ENCODE measurements around the gene SPRTN. TPM values are rescaled to one million over a fixed set of nuclear protein-coding genes. Genes with fewer than 3 reads are reported as not detected.
"Not testable (repeated sequence)": the region's sequence is repeated elsewhere in the genome, so short reads cannot be mapped to it uniquely, and the experiment has no call there.

Gene SPRTN
- total RNA-seq, 2 experiments from 2014 or later, result 7.4 to 11.0 TPM

- no peak for DNase-seq
- H3K4me1 Mint-ChIP-seq (ENCODE audit: low read depth), result peaks cover 34% of the 10 kb centered on the region
- no peak overlapping the region for H3K4me3 Mint-ChIP-seq
- peaks cover 23% of the 10 kb centered on the region for H3K36me3 Mint-ChIP-seq
- H3K9me3 Mint-ChIP-seq, result peaks cover 2% of the 10 kb centered on the region
- H3K27me3 Mint-ChIP-seq, result peaks cover 3% of the 10 kb centered on the region
- CTCF ChIA-PET, result interaction anchor here (0.7 to 0.9 kb wide), 2 partner anchors 17 to 250 kb away, joined by 3 read pairs; no protein-coding TSS in a partner anchor
- intact Hi-C loops (cut with micrococcal nuclease), result no loop called here
- H3K27ac Mint-ChIP-seq, result no peak overlapping the region
- POLR2A ChIA-PET, result no interaction called here
Measured at GRCh38 chr1:231340328-231341013, 2.4 kb downstream of the SPRTN start.

- no peaks in the 10 kb centered on the region for H3K9me3 Mint-ChIP-seq
- H3K4me3 Mint-ChIP-seq, result no peak overlapping the region
- CTCF ChIA-PET, result interaction anchor here (1.1 kb wide), 1 partner anchor 9 kb away, joined by 3 read pairs; no protein-coding TSS in a partner anchor
- peaks cover 23% of the 10 kb centered on the region for H3K36me3 Mint-ChIP-seq
- peaks cover 4% of the 10 kb centered on the region for H3K4me1 Mint-ChIP-seq (ENCODE audit: low read depth)
- no peaks in the 10 kb centered on the region for H3K27me3 Mint-ChIP-seq
- intact Hi-C loops (cut with micrococcal nuclease), result no loop called here
- DNase-seq, result no peak
- no peak overlapping the region for H3K27ac Mint-ChIP-seq
- POLR2A ChIA-PET, result no interaction called here
Measured at GRCh38 chr1:231347961-231348360, 9.9 kb downstream of the SPRTN start.

- DNase-seq, result no peak
- peaks cover 4% of the 10 kb centered on the region for H3K4me1 Mint-ChIP-seq (ENCODE audit: low read depth)
- no peak overlapping the region for H3K27ac Mint-ChIP-seq
- no peak overlapping the region for H3K4me3 Mint-ChIP-seq
- no peaks in the 10 kb centered on the region for H3K27me3 Mint-ChIP-seq
- CTCF ChIA-PET, result interaction anchor here (1.1 to 1.7 kb wide), 3 partner anchors 9 to 255 kb away, joined by 3 to 4 read pairs (median 3); partner anchors contain the start of gene EXOC8
- intact Hi-C loops (cut with micrococcal nuclease), result no loop called here
- no peaks in the 10 kb centered on the region for H3K9me3 Mint-ChIP-seq
- H3K36me3 Mint-ChIP-seq, result peaks cover 27% of the 10 kb centered on the region
- POLR2A ChIA-PET, result no interaction called here
Measured at GRCh38 chr1:231348442-231348841, 10.3 kb downstream of the SPRTN start.

GRCh38 chr1:231348856-231349255 is 10.8 kb downstream of the SPRTN start:
- H3K36me3 Mint-ChIP-seq, result peaks cover 27% of the 10 kb centered on the region
- H3K4me1 Mint-ChIP-seq (ENCODE audit: low read depth); intact Hi-C loops (cut with micrococcal nuclease); POLR2A ChIA-PET; H3K9me3 Mint-ChIP-seq; H3K27ac Mint-ChIP-seq; DNase-seq; H3K27me3 Mint-ChIP-seq; H3K4me3 Mint-ChIP-seq: not testable (repeated sequence)
- CTCF ChIA-PET, result interaction anchor here (1.1 to 1.7 kb wide), 3 partner anchors 8 to 254 kb away, joined by 3 to 4 read pairs (median 3); partner anchors contain the start of gene EXOC8

- intact Hi-C loops (cut with micrococcal nuclease), result loop anchor here (10.0 kb wide), 1 partner anchor 453 kb away; no protein-coding TSS in a partner anchor
- H3K36me3 Mint-ChIP-seq, result peaks cover 22% of the 10 kb centered on the region
Measured at GRCh38 chr1:231351816-231352215, 13.7 kb downstream of the SPRTN start.

GRCh38 chr1:231353086-231353485 is 15.0 kb downstream of the SPRTN start:
- ChIA-PET POLR2A (no interaction called here), CTCF (interaction anchor here (1.3 kb wide), 1 partner anchor 245 kb away, joined by 3 read pairs; no protein-coding TSS in a partner anchor)
- peaks cover 3% of the 10 kb centered on the region for H3K4me1 Mint-ChIP-seq (ENCODE audit: low read depth)
- H3K27ac Mint-ChIP-seq, result no peak overlapping the region
- intact Hi-C loops (cut with micrococcal nuclease), result loop anchor here (10.0 kb wide), 1 partner anchor 452 kb away; no protein-coding TSS in a partner anchor
- no peaks in the 10 kb centered on the region for H3K27me3 Mint-ChIP-seq
- no peak overlapping the region for H3K4me3 Mint-ChIP-seq
- DNase-seq, result no peak
- H3K9me3 Mint-ChIP-seq, result no peaks in the 10 kb centered on the region
- peaks cover 22% of the 10 kb centered on the region for H3K36me3 Mint-ChIP-seq

More at GRCh38 chr1:231351816-231352215, 13.7 kb downstream of the SPRTN start:
- Mint-ChIP-seq H3K4me3 (no peak overlapping the region), H3K9me3 (no peaks in the 10 kb centered on the region), H3K27ac (no peak overlapping the region), H3K27me3 (no peaks in the 10 kb centered on the region), H3K4me1 (ENCODE audit: low read depth) (no peaks in the 10 kb centered on the region)
- CTCF ChIA-PET, result interaction anchor here (1.3 kb wide), 1 partner anchor 247 kb away, joined by 3 read pairs; no protein-coding TSS in a partner anchor
- no peak for DNase-seq
- POLR2A ChIA-PET, result no interaction called here

- Mint-ChIP-seq H3K36me3 (peaks cover 16% of the 10 kb centered on the region), H3K27ac (no peak overlapping the region), H3K4me3 (no peak overlapping the region), H3K9me3 (no peaks in the 10 kb centered on the region), H3K4me1 (ENCODE audit: low read depth) (peaks cover 4% of the 10 kb centered on the region), H3K27me3 (no peaks in the 10 kb centered on the region)
- POLR2A ChIA-PET, result no interaction called here
- CTCF ChIA-PET, result interaction anchor here (0.8 to 1.1 kb wide), 2 partner anchors 238 to 251 kb away, joined by 5 read pairs; no protein-coding TSS in a partner anchor
- DNase-seq, result no peak
- intact Hi-C loops (cut with micrococcal nuclease), result loop anchor here (5.0 to 10.0 kb wide), 2 partner anchors 173 to 450 kb away; partner anchors contain the start of gene TSNAX
Measured at GRCh38 chr1:231354330-231355020, 16.4 kb downstream of the SPRTN start.

- no peaks in the 10 kb centered on the region for H3K27me3 Mint-ChIP-seq
- DNase-seq, result no peak
- CTCF ChIA-PET, result interaction anchor here (0.8 to 1.1 kb wide), 2 partner anchors 237 to 250 kb away, joined by 5 read pairs; no protein-coding TSS in a partner anchor
- H3K4me1 Mint-ChIP-seq (ENCODE audit: low read depth), result peaks cover 4% of the 10 kb centered on the region
- POLR2A ChIA-PET, result no interaction called here
- intact Hi-C loops (cut with micrococcal nuclease), result loop anchor here (5.0 to 10.0 kb wide), 2 partner anchors 172 to 450 kb away; partner anchors contain the start of gene TSNAX
- H3K4me3 Mint-ChIP-seq, result no peak overlapping the region
- no peaks in the 10 kb centered on the region for H3K9me3 Mint-ChIP-seq
- peaks cover 15% of the 10 kb centered on the region for H3K36me3 Mint-ChIP-seq
- no peak overlapping the region for H3K27ac Mint-ChIP-seq
Measured at GRCh38 chr1:231355171-231355570, 17.1 kb downstream of the SPRTN start.

- H3K9me3 Mint-ChIP-seq, result no peaks in the 10 kb centered on the region
- peaks cover 4% of the 10 kb centered on the region for H3K4me1 Mint-ChIP-seq (ENCODE audit: low read depth)
- ChIA-PET CTCF (interaction anchor here (0.5 to 2.1 kb wide), 31 partner anchors 9 to 450 kb away, joined by 3 to 10 read pairs (median 4); partner anchors contain the start of genes EXOC8 and SPRTN), POLR2A (no interaction called here)
- H3K4me3 Mint-ChIP-seq, result no peak overlapping the region
- intact Hi-C loops (cut with micrococcal nuclease), result loop anchor here (5.0 to 10.0 kb wide), 2 partner anchors 170 to 448 kb away; partner anchors contain the start of gene TSNAX
- H3K36me3 Mint-ChIP-seq, result peaks cover 11% of the 10 kb centered on the region
- DNase-seq, result no peak
- no peaks in the 10 kb centered on the region for H3K27me3 Mint-ChIP-seq
- no peak overlapping the region for H3K27ac Mint-ChIP-seq
Measured at GRCh38 chr1:231357187-231357772, 19.2 kb downstream of the SPRTN start.

- Mint-ChIP-seq H3K27me3 (no peaks in the 10 kb centered on the region), H3K36me3 (peaks cover 9% of the 10 kb centered on the region), H3K27ac (peak overlapping the region; percentile 25), H3K9me3 (no peaks in the 10 kb centered on the region), H3K4me1 (ENCODE audit: low read depth) (peaks cover 4% of the 10 kb centered on the region), H3K4me3 (no peak overlapping the region)
- DNase-seq, result peak; percentile 40
- intact Hi-C loops (cut with micrococcal nuclease), result loop anchor here (1.0 to 10.0 kb wide), 5 partner anchors 62 to 447 kb away; partner anchors contain the start of gene TSNAX
- POLR2A ChIA-PET, result no interaction called here
- CTCF ChIA-PET, result interaction anchor here (0.5 to 2.1 kb wide), 31 partner anchors 9 to 450 kb away, joined by 3 to 10 read pairs (median 4); partner anchors contain the start of genes EXOC8 and SPRTN
Measured at GRCh38 chr1:231357831-231358354, 19.8 kb downstream of the SPRTN start.

- ChIA-PET POLR2A (no interaction called here), CTCF (interaction anchor here (0.9 to 2.0 kb wide), 4 partner anchors 66 to 246 kb away, joined by 3 to 8 read pairs (median 8); no protein-coding TSS in a partner anchor)
- Mint-ChIP-seq H3K36me3 (peaks cover 5% of the 10 kb centered on the region), H3K27ac (no peak overlapping the region), H3K9me3 (no peaks in the 10 kb centered on the region), H3K4me3 (no peak overlapping the region), H3K27me3 (no peaks in the 10 kb centered on the region), H3K4me1 (ENCODE audit: low read depth) (peaks cover 4% of the 10 kb centered on the region)
- intact Hi-C loops (cut with micrococcal nuclease), result loop anchor here (5.0 to 10.0 kb wide), 2 partner anchors 168 to 446 kb away; partner anchors contain the start of gene TSNAX
- no peak for DNase-seq
Measured at GRCh38 chr1:231359113-231359512, 21.0 kb downstream of the SPRTN start.
